HG02885 (cell line): ENCODE results near the gene KRT12.
"Not testable (repeated sequence)": the region's sequence is repeated elsewhere in the genome, so short reads cannot be mapped to it uniquely, and the experiment has no call there.

Source experiments
- ATAC-seq: cut with Tn5 transposase; IDR thresholded peaks from one replicate; pipeline ENCODE4 v1.9.1; 2021; ENCODE audit warnings: mild to moderate bottlenecking; ENCODE audit not compliant: unreplicated experiment, poor library complexity

KRT12 gene

GRCh38 chr17:40884708-40885512 is 17.9 kb upstream of the KRT12 start, which contains the start of gene KRT20:
Gene KRT20 (minus strand): TSS chr17:40885242. CDS start chr17:40885185, 57 bp downstream.
- no peak for ATAC-seq

GRCh38 chr17:40883626-40884334 is 16.8 kb upstream of the KRT12 start:
- no peak for ATAC-seq

- ATAC-seq = no peak
Measured at GRCh38 chr17:40883031-40883430, 16.0 kb upstream of the KRT12 start.

GRCh38 chr17:40879026-40879425 is 12.0 kb upstream of the KRT12 start:
- no peak for ATAC-seq

- ATAC-seq = no peak
Measured at GRCh38 chr17:40878044-40878443, 11.0 kb upstream of the KRT12 start.

- no peak for ATAC-seq
Measured at GRCh38 chr17:40873801-40874200, 6.8 kb upstream of the KRT12 start.

- ATAC-seq = no peak
Measured at GRCh38 chr17:40873255-40873654, 6.2 kb upstream of the KRT12 start.

GRCh38 chr17:40872416-40872815 is 5.4 kb upstream of the KRT12 start:
- no peak for ATAC-seq

- ATAC-seq = no peak
Measured at GRCh38 chr17:40871316-40871715, 4.3 kb upstream of the KRT12 start.

GRCh38 chr17:40870136-40870535 is 3.1 kb upstream of the KRT12 start:
- ATAC-seq = no peak

- no peak for ATAC-seq
Measured at GRCh38 chr17:40864661-40865390, 2.2 kb downstream of the KRT12 start.

GRCh38 chr17:40862985-40863733 is 3.9 kb downstream of the KRT12 start:
- ATAC-seq = no peak

- no peak for ATAC-seq
Measured at GRCh38 chr17:40859536-40859935, 7.5 kb downstream of the KRT12 start.

GRCh38 chr17:40858667-40859066 is 8.4 kb downstream of the KRT12 start:
- not testable (repeated sequence) for ATAC-seq

- ATAC-seq = no peak
Measured at GRCh38 chr17:40857535-40857934, 9.5 kb downstream of the KRT12 start.

GRCh38 chr17:40854175-40854814 is 12.7 kb downstream of the KRT12 start:
- no peak for ATAC-seq

GRCh38 chr17:40852364-40852763 is 14.7 kb downstream of the KRT12 start:
- no peak for ATAC-seq

- ATAC-seq = no peak
Measured at GRCh38 chr17:40850293-40850972, 16.6 kb downstream of the KRT12 start.

GRCh38 chr17:40849723-40850122 is 17.3 kb downstream of the KRT12 start:
- no peak for ATAC-seq
